ENCODE measurements around the gene PIGN.
"Not testable (repeated sequence)": the region's sequence is repeated elsewhere in the genome, so short reads cannot be mapped to it uniquely, and the experiment has no call there.

The PIGN gene

GRCh38 chr18:62172298-62172697, 14.6 kb downstream of the PIGN start:
- CTCF ChIA-PET, result no interaction called here
- DNase-seq (ENCODE audit: low spot score), result no peak
- POLR2A ChIA-PET (ENCODE audit: low non-redundant PET), result no interaction called here
- no peak for TF ChIP-seq CTCF (conservative IDR thresholded peaks at IDR 0.05; ENCODE audit: low read depth)
- no peak overlapping the region for H3K27ac ChIP-seq

- ChIA-PET CTCF (interaction anchor here (0.6 kb wide), 1 partner anchor 468 kb away, joined by 3 read pairs; no protein-coding TSS in a partner anchor), POLR2A (ENCODE audit: low non-redundant PET) (no interaction called here)
- H3K27ac ChIP-seq, result no peak overlapping the region
- TF ChIP-seq CTCF (conservative IDR thresholded peaks at IDR 0.05; ENCODE audit: low read depth), result no peak
- DNase-seq (ENCODE audit: low spot score), result no peak
Observed at GRCh38 chr18:62170857-62171256, 16.0 kb downstream of the PIGN start.

GRCh38 chr18:62166524-62166923, 20.3 kb downstream of the PIGN start:
- CTCF ChIA-PET; DNase-seq (ENCODE audit: low spot score); POLR2A ChIA-PET (ENCODE audit: low non-redundant PET); H3K27ac ChIP-seq: not testable (repeated sequence)

- no peak for DNase-seq (ENCODE audit: low spot score)
- POLR2A ChIA-PET (ENCODE audit: low non-redundant PET), result no interaction called here
- no peak for TF ChIP-seq CTCF (conservative IDR thresholded peaks at IDR 0.05; ENCODE audit: low read depth)
- no peak overlapping the region for H3K27ac ChIP-seq
- CTCF ChIA-PET, result no interaction called here
Observed at GRCh38 chr18:62165583-62165982, 21.3 kb downstream of the PIGN start.

GRCh38 chr18:62164855-62165487, 21.9 kb downstream of the PIGN start:
- ChIA-PET POLR2A (ENCODE audit: low non-redundant PET) (no interaction called here), CTCF (no interaction called here)

GRCh38 chr18:62164310-62164709, 22.5 kb downstream of the PIGN start:
- DNase-seq (ENCODE audit: low spot score), result no peak
- CTCF ChIA-PET, result interaction anchor here (1.0 kb wide), 1 partner anchor 11 kb away, joined by 4 read pairs; no protein-coding TSS in a partner anchor
- no peak for TF ChIP-seq CTCF (conservative IDR thresholded peaks at IDR 0.05; ENCODE audit: low read depth)
- H3K27ac ChIP-seq, result no peak overlapping the region
- POLR2A ChIA-PET (ENCODE audit: low non-redundant PET), result no interaction called here

More at GRCh38 chr18:62164855-62165487, 21.9 kb downstream of the PIGN start:
- H3K27ac ChIP-seq, result no peak overlapping the region
- DNase-seq (ENCODE audit: low spot score), result no peak
- TF ChIP-seq CTCF (conservative IDR thresholded peaks at IDR 0.05; ENCODE audit: low read depth), result no peak

- CTCF ChIA-PET, result interaction anchor here (0.8 kb wide), 1 partner anchor 28 kb away, joined by 3 read pairs; no protein-coding TSS in a partner anchor
- POLR2A ChIA-PET (ENCODE audit: low non-redundant PET), result no interaction called here
- DNase-seq (ENCODE audit: low spot score), result no peak
- H3K27ac ChIP-seq, result no peak overlapping the region
- no peak for TF ChIP-seq CTCF (conservative IDR thresholded peaks at IDR 0.05; ENCODE audit: low read depth)
Observed at GRCh38 chr18:62157843-62158242, 29.0 kb downstream of the PIGN start.
